H1 (cell line): Measurements from ENCODE around the gene KRTAP12-2. TPM values are rescaled to one million over a fixed set of nuclear protein-coding genes. Genes with fewer than 3 reads are reported as not detected.

ENCODE experiments used
- CTCF ChIA-PET: fragments of 300-600 bp; sonication (Branson Sonifier 250); formaldehyde crosslinking; loops from one replicate; lab custom pipeline; 2021; ENCODE audit not compliant: partially characterized antibody; lab: Charles Lee
- POLR2A ChIA-PET: fragments of 300-600 bp; sonication (Branson Sonifier 250); formaldehyde crosslinking; loops from one replicate; lab custom pipeline; 2021; ENCODE audit warnings: inconsistent platforms; ENCODE audit not compliant: partially characterized antibody; lab: Charles Lee
- DNase-seq, 2 experiments: peaks; one replicate each; pipeline versions ENCODE4 v3.0.0 to v3.0.0-alpha.2; 2010 to 2022; ENCODE audit warnings: low spot score in 2 of 2, low read depth in 1 of 2, mixed read lengths in 1 of 2
- FAIRE-seq: peaks from 2 replicates; lab custom pipeline; 2011; peaks lifted over from hg19 to GRCh38; lab: Jason Lieb, UNC
- H2AFZ ChIP-seq: 2 replicates; pipeline ENCODE4 v1.8.1; 2012; ENCODE audit warnings: low read length, inconsistent platforms
- H2AK5ac ChIP-seq: 2 replicates; pipeline ENCODE4 v1.6.1; 2013; ENCODE audit warnings: low read depth, low read length
- H2BK120ac ChIP-seq: replicated peaks from 2 replicates; pipeline ENCODE3; 2013; ENCODE audit warnings: low read depth, low read length, inconsistent platforms
- H2BK12ac ChIP-seq: 2 replicates; pipeline ENCODE4 v1.6.1; 2013; ENCODE audit warnings: low read depth, low read length
- H2BK15ac ChIP-seq: 2 replicates; pipeline ENCODE4 v1.6.1; 2013; ENCODE audit warnings: low read length
- H2BK20ac ChIP-seq: 2 replicates; pipeline ENCODE4 v1.6.1; 2013; ENCODE audit warnings: low read length
- H2BK5ac ChIP-seq: 2 replicates; pipeline ENCODE4 v1.6.1; 2013; ENCODE audit warnings: low read depth, low read length
- H3K14ac ChIP-seq: 2 replicates; pipeline ENCODE4 v1.6.1; 2013; ENCODE audit warnings: inconsistent platforms; ENCODE audit not compliant: insufficient read length
- H3K18ac ChIP-seq: 2 replicates; pipeline ENCODE4 v1.6.1; 2013; ENCODE audit warnings: low read length; ENCODE audit errors: extremely low read depth
- H3K23ac ChIP-seq: 2 replicates; pipeline ENCODE4 v1.6.1; 2013; ENCODE audit warnings: inconsistent platforms; ENCODE audit not compliant: insufficient read length
- H3K23me2 ChIP-seq: 2 replicates; pipeline ENCODE4 v1.6.1; 2013; ENCODE audit warnings: low read depth, low read length
- H3K27ac ChIP-seq: 2 replicates; pipeline ENCODE4 v1.6.1; 2011; ENCODE audit warnings: low read depth, low read length, inconsistent platforms
- H3K27me3 ChIP-seq, 4 experiments: replicated peaks in 1 of 4; 1 replicate in 1 of 4; 2 replicates in 3 of 4; pipeline versions ENCODE4 v1.6.1 to v1.8.1; 2011 to 2013; ENCODE audit warnings: low read length in 3 of 4, mild to moderate bottlenecking in 3 of 4, inconsistent platforms in 2 of 4, mixed read lengths in 2 of 4, moderate library complexity in 1 of 4; ENCODE audit not compliant: control insufficient read depth in 3 of 4, insufficient read depth in 3 of 4; ENCODE audit errors: extremely low read depth in 1 of 4
- H3K36me3 ChIP-seq, 4 experiments: 2 replicates each; pipeline versions ENCODE4 v1.6.1 to v1.8.1; 2011 to 2013; ENCODE audit warnings: mild to moderate bottlenecking in 4 of 4, low read length in 3 of 4, moderate library complexity in 2 of 4, control low read depth in 1 of 4, inconsistent platforms in 1 of 4; ENCODE audit not compliant: insufficient read depth in 4 of 4, control insufficient read depth in 2 of 4
- H3K4ac ChIP-seq: replicated peaks from 2 replicates; pipeline ENCODE3; 2013; ENCODE audit warnings: low read length, low read depth, mixed read lengths, inconsistent platforms; ENCODE audit not compliant: insufficient read length
- H3K4me1 ChIP-seq, 4 experiments: replicated peaks in 1 of 4; 1 replicate in 1 of 4; 2 replicates in 3 of 4; pipeline versions ENCODE4 v1.6.1 to v1.8.1; 2011 to 2013; ENCODE audit warnings: low read length in 3 of 4, inconsistent platforms in 2 of 4, mixed read lengths in 1 of 4; ENCODE audit not compliant: insufficient read depth in 4 of 4, control insufficient read depth in 3 of 4
- H3K4me2 ChIP-seq, 2 experiments: 2 replicates each; pipeline versions ENCODE4 v1.6.1 to v1.8.1; 2011 to 2013; ENCODE audit warnings: low read depth in 2 of 2, low read length in 2 of 2, control low read depth in 1 of 2, inconsistent platforms in 1 of 2, mild to moderate bottlenecking in 1 of 2; ENCODE audit not compliant: insufficient read depth in 1 of 2
- H3K4me3 ChIP-seq, 4 experiments: fragments of 200-600, 300-600 bp in 1 of 4; sonication (generic), shearing (Covaris generic), sonication (Bioruptor Twin) in 1 of 4; 2 replicates each; pipeline versions ENCODE4 v1.5.1 to v1.8.1; 2011 to 2016; ENCODE audit warnings: low read length in 4 of 4, low read depth in 3 of 4, control low read depth in 2 of 4, inconsistent platforms in 2 of 4, mild to moderate bottlenecking in 2 of 4, mixed read lengths in 1 of 4, moderate library complexity in 1 of 4; ENCODE audit not compliant: insufficient read depth in 2 of 4; ENCODE audit errors: extremely low read depth in 1 of 4
- H3K56ac ChIP-seq: replicated peaks from 2 replicates; pipeline ENCODE3; 2013; ENCODE audit warnings: low read depth, mild to moderate bottlenecking, mixed read lengths, low read length, inconsistent platforms; ENCODE audit not compliant: insufficient read length
- H3K79me1 ChIP-seq: 2 replicates; pipeline ENCODE4 v1.6.1; 2013; ENCODE audit warnings: low read depth, low read length, control low read depth
- H3K79me2 ChIP-seq, 2 experiments: 2 replicates each; pipeline versions ENCODE4 v1.6.1 to v1.8.1; 2012 to 2013; ENCODE audit warnings: low read length in 2 of 2, mild to moderate bottlenecking in 2 of 2, inconsistent platforms in 1 of 2; ENCODE audit not compliant: insufficient read depth in 2 of 2, control insufficient read depth in 1 of 2
- H3K9ac ChIP-seq, 4 experiments: replicated peaks in 1 of 4; 1 replicate in 1 of 4; 2 replicates in 3 of 4; pipeline versions ENCODE4 v1.6.1 to v1.8.1; 2011 to 2013; ENCODE audit warnings: low read depth in 3 of 4, low read length in 3 of 4, control low read depth in 2 of 4, mild to moderate bottlenecking in 2 of 4, moderate library complexity in 2 of 4, inconsistent platforms in 1 of 4; ENCODE audit errors: extremely low read depth in 1 of 4
- H3K9me3 ChIP-seq, 2 experiments: 2 replicates each; pipeline versions ENCODE4 v1.6.1 to v1.8.1; 2012 to 2013; ENCODE audit warnings: mild to moderate bottlenecking in 2 of 2, moderate library complexity in 2 of 2, control low read depth in 1 of 2, inconsistent platforms in 1 of 2, low read depth in 1 of 2, low read length in 1 of 2, mixed read lengths in 1 of 2; ENCODE audit not compliant: insufficient read depth in 2 of 2
- H4K20me1 ChIP-seq, 2 experiments: replicated peaks in 1 of 2; 2 replicates each; pipeline versions ENCODE3 to v1.8.1; 2011 to 2013; ENCODE audit warnings: inconsistent platforms in 2 of 2, low read length in 2 of 2, mild to moderate bottlenecking in 1 of 2; ENCODE audit not compliant: insufficient read depth in 2 of 2, control insufficient read depth in 1 of 2
- H4K5ac ChIP-seq: 2 replicates; pipeline ENCODE4 v1.6.1; 2013; ENCODE audit warnings: low read length, low read depth, mixed read lengths, inconsistent platforms; ENCODE audit not compliant: insufficient read length
- H4K8ac ChIP-seq: 2 replicates; pipeline ENCODE4 v1.8.0; 2013; ENCODE audit warnings: mild to moderate bottlenecking, moderate library complexity, low read length, inconsistent platforms; ENCODE audit not compliant: insufficient read depth; ENCODE audit errors: extremely low read depth
- H4K91ac ChIP-seq: replicated peaks from 2 replicates; pipeline ENCODE3; 2013; ENCODE audit warnings: low read length, mixed read lengths, inconsistent platforms; ENCODE audit not compliant: insufficient read length
- CBX8 ChIP-seq: fragments of 300-800, 300-1000 bp; sonication (generic); IDR thresholded peaks from 2 replicates; pipeline ENCODE4 v1.7.1; 2016; ENCODE audit warnings: low read depth, low read length, borderline replicate concordance
- EP300 ChIP-seq, 2 experiments: IDR thresholded peaks; 1 replicate in 1 of 2; 2 replicates in 1 of 2; pipeline ENCODE4 v1.6.1; 2011 to 2012; ENCODE audit warnings: low read depth in 2 of 2, low read length in 2 of 2, mild to moderate bottlenecking in 2 of 2, borderline replicate concordance in 1 of 2, inconsistent platforms in 1 of 2, moderate library complexity in 1 of 2
- FOSL1 ChIP-seq: IDR thresholded peaks from 2 replicates; pipeline ENCODE4 v1.6.1; 2011; ENCODE audit warnings: mild to moderate bottlenecking, low read depth, low read length, moderate library complexity; ENCODE audit not compliant: insufficient read depth
- HDAC2 ChIP-seq, 2 experiments: fragments of 300-600 bp in 1 of 2; sonication (generic) in 1 of 2; IDR thresholded peaks; 2 replicates each; pipeline ENCODE4 v1.6.1; 2011 to 2012; ENCODE audit warnings: low read depth in 2 of 2, low read length in 2 of 2, mild to moderate bottlenecking in 2 of 2, moderate library complexity in 2 of 2, borderline replicate concordance in 1 of 2, inconsistent platforms in 1 of 2
- HDAC6 ChIP-seq: IDR thresholded peaks from one replicate; pipeline ENCODE4 v1.7.1; 2012; ENCODE audit warnings: low read depth, mild to moderate bottlenecking, inconsistent platforms, low read length, moderate library complexity
- PHF8 ChIP-seq: fragments of 200-600 bp; sonication (generic); conservative IDR thresholded peaks from 2 replicates; pipeline ENCODE4 v1.7.1; 2012; ENCODE audit warnings: low read depth, mild to moderate bottlenecking, inconsistent platforms, low read length, moderate library complexity
- RNF2 ChIP-seq: fragments of 200-900, 300-1000 bp; sonication (generic); IDR thresholded peaks from 2 replicates; pipeline ENCODE4 v1.7.1; 2016; ENCODE audit warnings: borderline replicate concordance, low read depth, mild to moderate bottlenecking, antibody characterized with exemption, low read length; ENCODE audit not compliant: poor library complexity, severe bottlenecking; ENCODE audit errors: missing control alignments
- SAP30 ChIP-seq: fragments of 300-600 bp; sonication (generic); IDR thresholded peaks from 2 replicates; pipeline ENCODE4 v1.7.1; 2012; ENCODE audit warnings: low read length, moderate library complexity, mild to moderate bottlenecking, inconsistent platforms; ENCODE audit not compliant: insufficient read depth, insufficient replicate concordance
- WGBS, 2 experiments: shearing (Covaris generic) in 1 of 2; methylation state at CpG; one replicate each; pipeline versions ENCODE4 v1.1.6 to v1.1.7; 2013 to 2015; ENCODE audit warnings: low lambda C conversion rate in 2 of 2, mixed read lengths in 2 of 2, inconsistent platforms in 1 of 2, low coverage in 1 of 2, missing lambda C conversion rate in 1 of 2; ENCODE audit not compliant: insufficient replicate concordance in 2 of 2, insufficient coverage in 1 of 2, insufficient read length in 1 of 2; ENCODE audit errors: extremely low coverage in 1 of 2, missing lambda C conversion rate in 1 of 2; 5-methylcytosine and 5-hydroxymethylcytosine counted together
- polyA plus RNA-seq, 7 experiments: library from polyadenylated mRNA; depleted of rRNA in 3 of 7; stranded (reverse) in 5 of 7; unstranded in 2 of 7; fragments of >200 nt in 5 of 7; fragments of 200-250 nt in 2 of 7; gene quantifications; 1 replicate in 5 of 7; 2 replicates in 1 of 7; 4 replicates in 1 of 7; pipeline versions ENCODE4 v1.2.1 to v1.2.3, GENCODE V29; 2011 to 2013; ENCODE audit warnings: missing spikeins in 2 of 7, mixed read lengths in 2 of 7
- total RNA-seq: library from RNA; stranded (reverse); fragmentation: NEBNext Ultra II Directional; extraction: Animal tissue kit (Norgen Biotek cat#: 25700); gene quantifications from 2 replicates; pipeline ENCODE4 v1.2.1, GENCODE V29; 2021
- TF ChIP-seq, protein P1 (sequence below): IDR thresholded peaks from 2 replicates; pipeline ENCODE4 v1.6.1; 2011; ENCODE audit warnings: low read length, improper control_type of control experiment

KRTAP12-2 gene
- total and polyA plus RNA-seq, 2 of the 8 experiments (the other 6 are each of a cell fraction or from before 2014, with no cell fraction given) = 0.50 TPM; not detected in 1

DNA sequence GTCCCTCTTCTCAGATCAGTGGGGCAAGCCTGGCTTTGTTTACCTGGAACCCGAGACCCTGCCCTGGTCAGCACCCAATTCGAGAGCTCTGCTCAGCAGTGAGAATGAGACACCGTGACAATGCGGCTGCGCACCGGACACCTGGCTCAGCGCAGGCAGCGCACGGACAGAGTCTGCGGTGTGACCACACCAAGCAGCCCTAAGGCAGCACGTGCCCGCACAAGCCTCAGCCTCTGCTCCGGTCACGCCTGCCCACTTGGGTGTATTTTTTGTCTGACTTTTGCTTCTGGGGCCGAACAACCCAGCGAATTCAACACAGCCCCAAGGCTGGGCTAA is 50.2 kb downstream of the KRTAP12-2 start:
- H4K5ac ChIP-seq = no peak overlapping the region
- TF ChIP-seq PHF8 (no peak), HDAC2 (IDR thresholded peaks at IDR 0.05; ENCODE audit: borderline replicate concordance in 1 of 2, low read depth in 2 of 2, low read length in 2 of 2) (no peak), CBX8 (no peak), EP300 (IDR thresholded peaks at IDR 0.05; ENCODE audit: borderline replicate concordance in 1 of 2, low read depth in 2 of 2, low read length in 2 of 2) (no peak), HDAC6 (no peak), FOSL1 (no peak), SAP30 (no peak), RNF2 (no peak)
- TF ChIP-seq, protein P1, sequence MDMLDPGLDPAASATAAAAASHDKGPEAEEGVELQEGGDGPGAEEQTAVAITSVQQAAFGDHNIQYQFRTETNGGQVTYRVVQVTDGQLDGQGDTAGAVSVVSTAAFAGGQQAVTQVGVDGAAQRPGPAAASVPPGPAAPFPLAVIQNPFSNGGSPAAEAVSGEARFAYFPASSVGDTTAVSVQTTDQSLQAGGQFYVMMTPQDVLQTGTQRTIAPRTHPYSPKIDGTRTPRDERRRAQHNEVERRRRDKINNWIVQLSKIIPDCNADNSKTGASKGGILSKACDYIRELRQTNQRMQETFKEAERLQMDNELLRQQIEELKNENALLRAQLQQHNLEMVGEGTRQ = no peak
- no peaks in the 10 kb centered on the region for H3K36me3 ChIP-seq
- peak overlapping the region; percentile 32; the same call in 1 of the 2 replicates for H3K18ac ChIP-seq
- peak overlapping the region; percentile 76 for H3K4ac ChIP-seq
- H2BK5ac ChIP-seq = peak overlapping the region; percentile 60; the same call in 1 of the 2 replicates
- no peak overlapping the region for H3K23ac ChIP-seq
- H3K79me1 ChIP-seq = no peaks in the 10 kb centered on the region; the same call in 1 of the 2 replicates
- H3K4me3 ChIP-seq = no peak overlapping the region
- peak in 1 of 2 experiments; percentile 45 for DNase-seq
- no peaks in the 10 kb centered on the region for H3K23me2 ChIP-seq
- peak overlapping the region; percentile 69 for H4K91ac ChIP-seq
- peaks cover 11 to 12% of the 10 kb centered on the region in 2 experiments for H3K9me3 ChIP-seq
- H2BK12ac ChIP-seq = peak overlapping the region; percentile 84; the same call in 1 of the 2 replicates
- H3K27ac ChIP-seq = no peak overlapping the region
- FAIRE-seq = no peak
- H2AK5ac ChIP-seq = no peak overlapping the region
- ChIA-PET CTCF (interaction anchor here (0.7 to 4.0 kb wide), 10 partner anchors 9 to 183 kb away, joined by 3 to 16 read pairs (median 3); partner anchors contain the start of gene KRTAP10-9), POLR2A (interaction anchor here (0.7 to 1.7 kb wide), 3 partner anchors 87 to 96 kb away, joined by 3 read pairs; no protein-coding TSS in a partner anchor)
- H2BK15ac ChIP-seq = peak overlapping the region; percentile 72; the same call in 1 of the 2 replicates
- peak overlapping the region; percentile 66; the same call in 1 of the 2 replicates for H2BK20ac ChIP-seq
- 85% methylated on average over 16 of the region's 16 CpGs; no CpG with 5 or more reads in 1 of the 2 experiments for WGBS, 2 experiments
- peaks cover 0 to 6% (median 2%) of the 10 kb centered on the region in 4 experiments; a peak in 4 of 7 replicates for H3K4me1 ChIP-seq
- no peak overlapping the region for H3K4me2 ChIP-seq
- H2BK120ac ChIP-seq = no peak overlapping the region
- H4K8ac ChIP-seq = peak overlapping the region; percentile 45; the same call in 1 of the 2 replicates
- H2AFZ ChIP-seq = no peak overlapping the region
- H3K79me2 ChIP-seq = no peaks in the 10 kb centered on the region
- H3K9ac ChIP-seq = no peak overlapping the region
- H3K56ac ChIP-seq = no peak overlapping the region
- H4K20me1 ChIP-seq = peaks cover 0 to 1% of the 10 kb centered on the region in 2 experiments
- H3K14ac ChIP-seq = no peak overlapping the region
- H3K27me3 ChIP-seq = no peaks in the 10 kb centered on the region
